ENCODE measurements around the gene FAM222A.
"Not testable (repeated sequence)": the region's sequence is repeated elsewhere in the genome, so short reads cannot be mapped to it uniquely, and the experiment has no call there.

FAM222A gene

GRCh38 chr12:109693653-109694600 is 19.7 kb upstream of the FAM222A start:
- DNase-seq, result no peak

GRCh38 chr12:109694629-109695028 is 19.0 kb upstream of the FAM222A start:
- not testable (repeated sequence) for DNase-seq

- DNase-seq, result no peak
These were observed 18.2 kb upstream of the FAM222A start for GRCh38 chr12:109695416-109695815.

- no peak for DNase-seq
These were observed 17.6 kb upstream of the FAM222A start for GRCh38 chr12:109695961-109696461.

- no peak for DNase-seq
These were observed 16.9 kb upstream of the FAM222A start for GRCh38 chr12:109696485-109697269.

GRCh38 chr12:109697270-109697553 is 16.4 kb upstream of the FAM222A start:
- DNase-seq, result no peak

GRCh38 chr12:109697877-109698468 is 15.7 kb upstream of the FAM222A start:
- DNase-seq, result no peak

GRCh38 chr12:109698820-109699219 is 14.8 kb upstream of the FAM222A start:
- DNase-seq, result no peak

- no peak for DNase-seq
These were observed 12.6 kb upstream of the FAM222A start for GRCh38 chr12:109701064-109701463.

GRCh38 chr12:109702111-109702841 is 11.3 kb upstream of the FAM222A start:
- no peak for DNase-seq

GRCh38 chr12:109703684-109704083 is 9.9 kb upstream of the FAM222A start:
- no peak for DNase-seq

GRCh38 chr12:109704371-109705098 is 9.1 kb upstream of the FAM222A start:
- no peak for DNase-seq

- DNase-seq, result no peak
These were observed 8.3 kb upstream of the FAM222A start for GRCh38 chr12:109705291-109705690.

GRCh38 chr12:109706398-109706746 is 7.3 kb upstream of the FAM222A start:
- no peak for DNase-seq

GRCh38 chr12:109706747-109707469 is 6.7 kb upstream of the FAM222A start:
- DNase-seq, result no peak

GRCh38 chr12:109707470-109707821 is 6.2 kb upstream of the FAM222A start:
- DNase-seq, result no peak

- DNase-seq, result no peak
These were observed 4.7 kb upstream of the FAM222A start for GRCh38 chr12:109708939-109709338.

- no peak for DNase-seq
These were observed 4.1 kb upstream of the FAM222A start for GRCh38 chr12:109709401-109709991.

- DNase-seq, result no peak
These were observed 3.3 kb upstream of the FAM222A start for GRCh38 chr12:109710205-109710746.

- no peak for DNase-seq
These were observed 2.7 kb upstream of the FAM222A start for GRCh38 chr12:109710747-109711595.
